HG02973 (cell line): Measurements from ENCODE around the gene NUDT4B.
"Not testable (repeated sequence)": the region's sequence is repeated elsewhere in the genome, so short reads cannot be mapped to it uniquely, and the experiment has no call there.

Experiments used
- ATAC-seq: cut with Tn5 transposase; IDR thresholded peaks from one replicate; pipeline ENCODE4 v1.9.1; 2021; ENCODE audit warnings: moderate library complexity; ENCODE audit not compliant: unreplicated experiment

Gene NUDT4B

DNA sequence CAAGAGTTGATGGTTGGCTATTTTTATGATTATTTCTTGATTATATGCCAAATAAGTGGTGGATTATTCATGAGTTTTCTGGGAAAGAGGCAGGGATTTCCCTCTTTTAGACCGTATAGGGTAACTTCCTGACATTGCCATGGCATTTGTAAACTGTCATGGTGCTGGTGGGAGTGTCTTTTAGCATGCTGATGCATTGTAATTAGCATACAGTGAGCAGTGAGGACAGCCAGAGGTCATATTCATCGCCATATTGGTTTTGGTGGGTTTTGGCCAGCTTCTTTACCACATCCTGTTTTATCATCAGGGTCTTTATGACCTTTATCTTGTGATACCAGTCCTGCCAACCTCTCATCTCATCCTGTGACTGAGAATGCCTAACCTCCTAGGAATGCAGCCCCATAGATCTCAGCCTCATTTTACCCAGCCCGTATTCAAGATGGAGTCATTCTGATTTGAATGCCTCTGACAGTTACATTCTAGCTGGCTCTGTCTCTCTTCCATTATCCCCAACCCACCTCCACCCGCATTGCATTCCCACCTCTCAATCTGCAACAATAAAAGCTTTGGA lies 45.3 kb downstream of the NUDT4B start:
- ATAC-seq = not testable (repeated sequence)
